ENCODE measurements around the gene TFDP1. TPM values are rescaled to one million over a fixed set of nuclear protein-coding genes. Genes with fewer than 3 reads are reported as not detected.

The TFDP1 gene
- total RNA-seq, 3 donors from 2014 or later (not counting 1 experiment from before 2014, with no cell fraction given): 26.3 to 44.3 (median 29.2) TPM

- no peak overlapping the region for H3K4me3 ChIP-seq (ENCODE audit: low read length)
- Mint-ChIP-seq H3K27ac (no peak overlapping the region), H3K27me3 (ENCODE audit: low read depth in 2 of 2) (no peaks in the 10 kb centered on the region), H3K4me1 (no peaks in the 10 kb centered on the region), H3K4me3 (no peak overlapping the region), H3K36me3 (no peaks in the 10 kb centered on the region), H3K9me3 (no peaks in the 10 kb centered on the region)
- no peaks in the 10 kb centered on the region for H3K4me1 ChIP-seq (ENCODE audit: control insufficient read depth, insufficient read depth, low read length)
- no peak for TF ChIP-seq CTCF (IDR thresholded peaks at IDR 0.05)
- DNase-seq (peak in 1 of 2 donors; percentile 12), ATAC-seq (no peak)
- no peak overlapping the region for H3K27ac ChIP-seq (ENCODE audit: low read length)
- H3K36me3 ChIP-seq (ENCODE audit: control insufficient read depth, insufficient read depth, low read length): peaks cover 34% of the 10 kb centered on the region
- no peaks in the 10 kb centered on the region for H3K27me3 ChIP-seq (ENCODE audit: control insufficient read depth, insufficient read depth, low read length)
- no peaks in the 10 kb centered on the region for H3K9me3 ChIP-seq (ENCODE audit: control insufficient read depth, insufficient read depth, low read length)
- intact Hi-C loops (cut with micrococcal nuclease): no loop called here
- 94% methylated on average over 30 of the region's 30 CpGs for WGBS (ENCODE audit: insufficient coverage)
These were observed 53.0 kb downstream of the TFDP1 start for GRCh38 chr13:113637262-113638160.

GRCh38 chr13:113638173-113638746 is 53.7 kb downstream of the TFDP1 start:
- Histone ChIP-seq H3K27ac (ENCODE audit: low read length) (no peak overlapping the region), H3K9me3 (ENCODE audit: control insufficient read depth, insufficient read depth, low read length) (no peaks in the 10 kb centered on the region), H3K27me3 (ENCODE audit: control insufficient read depth, insufficient read depth, low read length) (no peaks in the 10 kb centered on the region), H3K4me1 (ENCODE audit: control insufficient read depth, insufficient read depth, low read length) (no peaks in the 10 kb centered on the region), H3K4me3 (ENCODE audit: low read length) (no peak overlapping the region), H3K36me3 (ENCODE audit: control insufficient read depth, insufficient read depth, low read length) (peaks cover 34% of the 10 kb centered on the region)
- no peaks in the 10 kb centered on the region for H3K27me3 Mint-ChIP-seq (ENCODE audit: low read depth in 2 of 2)
- H3K36me3 Mint-ChIP-seq: no peaks in the 10 kb centered on the region
- intact Hi-C loops (cut with micrococcal nuclease): no loop called here
- ATAC-seq: no peak
- TF ChIP-seq CTCF (IDR thresholded peaks at IDR 0.05): no peak
- H3K4me3 Mint-ChIP-seq: no peak overlapping the region
- DNase-seq: no peak
- no peaks in the 10 kb centered on the region for H3K4me1 Mint-ChIP-seq
- 98% methylated on average over 36 of the region's 37 CpGs for WGBS (ENCODE audit: insufficient coverage)
- H3K27ac Mint-ChIP-seq: no peak overlapping the region
- H3K9me3 Mint-ChIP-seq: no peaks in the 10 kb centered on the region

GRCh38 chr13:113638806-113639205 is 54.3 kb downstream of the TFDP1 start:
- Histone ChIP-seq H3K9me3 (ENCODE audit: control insufficient read depth, insufficient read depth, low read length) (no peaks in the 10 kb centered on the region), H3K27me3 (ENCODE audit: control insufficient read depth, insufficient read depth, low read length) (no peaks in the 10 kb centered on the region), H3K4me3 (ENCODE audit: low read length) (no peak overlapping the region), H3K4me1 (ENCODE audit: control insufficient read depth, insufficient read depth, low read length) (no peaks in the 10 kb centered on the region), H3K27ac (ENCODE audit: low read length) (no peak overlapping the region), H3K36me3 (ENCODE audit: control insufficient read depth, insufficient read depth, low read length) (peaks cover 33% of the 10 kb centered on the region)
- H3K9me3 Mint-ChIP-seq: no peaks in the 10 kb centered on the region
- H3K4me3 Mint-ChIP-seq: no peak overlapping the region
- ATAC-seq: no peak
- intact Hi-C loops (cut with micrococcal nuclease): no loop called here
- 97% methylated on average over 6 of the region's 8 CpGs for WGBS (ENCODE audit: insufficient coverage)
- H3K36me3 Mint-ChIP-seq: no peaks in the 10 kb centered on the region
- no peaks in the 10 kb centered on the region for H3K27me3 Mint-ChIP-seq (ENCODE audit: low read depth in 2 of 2)
- DNase-seq: no peak
- H3K4me1 Mint-ChIP-seq: no peaks in the 10 kb centered on the region
- TF ChIP-seq CTCF (IDR thresholded peaks at IDR 0.05): no peak
- H3K27ac Mint-ChIP-seq: no peak overlapping the region
